Measurements from ENCODE around the gene NTHL1.
"Not testable (repeated sequence)": the region's sequence is repeated elsewhere in the genome, so short reads cannot be mapped to it uniquely, and the experiment has no call there.

Gene NTHL1

DNA sequence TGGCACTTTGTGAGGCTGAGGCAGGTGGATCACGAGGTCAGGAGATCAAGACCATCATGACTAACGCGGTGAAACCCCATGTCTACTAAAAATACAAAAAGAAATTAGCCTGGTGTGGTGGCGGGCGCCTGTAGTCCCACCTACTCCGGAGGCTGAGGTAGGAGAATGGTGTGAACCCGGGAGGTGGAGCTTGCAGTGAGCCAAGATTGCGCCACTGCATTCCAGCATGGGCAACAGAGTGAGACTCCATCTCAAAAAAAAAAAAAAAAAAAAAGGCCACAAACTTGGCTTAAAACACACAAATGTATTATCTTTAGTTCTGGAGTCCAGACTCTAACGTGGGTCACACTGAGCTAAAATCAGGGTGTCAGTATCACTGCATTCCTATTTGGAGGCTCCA lies 35.9 kb downstream of the NTHL1 start:
- in situ Hi-C loops (cut with HindIII; ENCODE audit: low sequenced_read_pairs) = not testable (repeated sequence)

DNA sequence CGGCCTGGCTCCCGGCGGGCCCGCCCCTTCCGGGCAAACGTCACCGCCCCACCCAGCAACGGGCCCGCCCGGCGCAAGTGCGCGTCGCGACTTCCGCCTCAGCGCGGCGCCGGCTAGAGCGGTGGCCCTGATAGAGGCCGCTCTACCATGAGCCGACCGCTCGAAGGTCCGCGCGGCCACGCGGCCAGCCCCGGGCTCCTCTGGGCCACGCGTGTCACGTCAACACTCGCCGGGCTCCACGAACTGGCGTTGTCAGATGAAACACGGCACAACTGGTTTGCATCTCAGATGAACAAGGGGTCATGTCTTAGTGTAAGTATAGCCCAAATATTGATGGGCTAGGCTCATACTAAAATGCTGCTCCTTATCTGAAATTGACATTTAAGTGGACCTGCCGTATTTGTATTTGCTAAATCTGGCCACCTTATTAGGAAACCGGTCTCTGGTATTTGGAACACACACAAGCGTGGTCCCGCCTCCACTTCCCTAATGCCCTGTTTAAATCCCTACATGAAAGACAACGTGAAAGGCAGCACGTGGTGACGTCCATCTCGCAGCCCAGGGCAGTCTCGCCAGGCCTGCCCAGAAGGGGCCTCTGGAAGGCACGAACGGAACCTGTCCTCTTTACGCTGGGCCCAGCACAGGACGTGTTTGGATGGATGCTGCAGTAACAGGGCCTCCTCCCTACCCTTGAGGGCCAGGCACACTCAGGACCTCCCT lies 37.7 kb downstream of the NTHL1 start, which contains the start of gene ZNF598:
TSS of gene ZNF598 (minus strand) at position 31 of the 720 bp plus-strand sequence.
- in situ Hi-C loops (cut with HindIII; ENCODE audit: low sequenced_read_pairs) = no loop called here

DNA sequence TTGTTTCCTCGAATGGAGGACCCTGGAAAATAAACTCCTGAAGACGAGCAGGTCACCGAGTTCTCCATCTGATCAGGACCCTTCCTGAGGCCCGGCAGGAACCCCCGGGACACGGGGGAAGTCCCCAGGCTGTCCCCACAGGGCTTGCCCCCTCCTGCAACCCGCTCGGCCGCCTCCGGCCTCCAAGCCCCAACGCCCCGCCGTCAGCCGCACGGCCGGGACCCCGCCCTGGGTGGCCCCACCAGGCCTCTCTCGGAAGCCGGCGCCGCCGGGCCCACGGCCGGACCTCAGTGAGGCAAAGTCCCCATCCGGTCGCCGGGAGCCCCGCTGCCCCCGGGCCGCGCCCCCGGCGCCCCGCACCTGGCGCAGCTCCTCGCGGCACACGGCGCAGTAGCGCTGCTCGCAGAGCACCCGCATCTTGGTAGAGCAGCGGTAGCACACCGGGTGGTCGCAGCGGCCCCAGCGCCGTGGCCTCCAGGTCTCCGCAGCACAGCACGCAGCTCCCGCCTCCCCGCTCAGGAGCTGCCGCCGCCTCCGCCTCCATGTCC lies 38.4 kb downstream of the NTHL1 start:
- in situ Hi-C loops (cut with HindIII; ENCODE audit: low sequenced_read_pairs) = no loop called here

DNA sequence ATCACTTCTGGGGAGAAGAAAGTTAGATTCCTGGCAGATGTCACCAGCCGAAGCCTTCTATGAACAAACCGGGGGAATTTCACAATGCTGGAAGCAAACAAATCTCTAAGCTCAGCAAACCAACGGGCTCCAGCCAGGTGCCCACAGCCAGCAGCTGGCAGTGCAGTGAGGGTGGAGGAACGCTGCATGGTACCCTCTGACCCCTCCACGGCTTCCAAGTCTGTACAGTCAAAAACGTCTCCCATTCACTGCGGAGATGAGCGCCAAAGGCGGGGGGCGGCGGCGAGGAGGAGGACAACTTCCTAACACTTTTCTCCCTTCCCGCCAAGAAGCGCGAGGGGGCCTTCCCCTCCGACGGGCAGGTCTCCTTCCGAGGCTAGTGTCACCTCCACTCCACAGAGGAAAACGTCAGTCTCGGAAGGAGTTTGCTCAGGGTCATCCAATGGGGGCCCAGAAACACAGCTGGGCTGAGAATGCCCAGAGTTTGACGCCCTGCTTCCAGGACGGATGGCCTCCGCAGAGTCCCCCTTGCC lies 38.9 kb downstream of the NTHL1 start:
- in situ Hi-C loops (cut with HindIII; ENCODE audit: low sequenced_read_pairs) = no loop called here

DNA sequence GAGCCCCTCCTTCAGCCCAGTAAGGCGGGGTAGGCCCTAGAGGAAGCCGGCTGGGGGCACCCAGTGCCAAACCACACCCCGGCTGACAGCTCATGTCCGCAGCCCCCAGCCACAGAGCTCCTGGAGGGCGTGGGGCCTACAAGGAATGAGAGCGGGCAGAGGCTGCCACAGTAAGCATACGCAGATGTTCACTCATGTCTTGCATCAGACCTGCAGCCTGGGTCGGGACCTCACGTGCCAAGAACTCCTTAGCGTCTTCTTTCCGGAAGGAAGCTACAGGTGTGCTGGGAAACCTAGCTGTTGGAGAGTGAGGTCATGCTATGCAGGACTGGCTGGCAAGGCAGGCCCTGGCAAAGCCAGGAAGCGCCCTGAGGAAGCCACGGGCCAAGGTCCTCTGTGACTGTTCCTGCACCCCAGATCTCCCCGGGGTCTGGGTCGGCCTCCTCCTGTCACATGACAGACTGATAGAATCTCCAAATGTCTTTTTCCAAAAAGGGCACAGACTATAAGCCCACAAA lies 39.6 kb downstream of the NTHL1 start:
- in situ Hi-C loops (cut with HindIII; ENCODE audit: low sequenced_read_pairs) = no loop called here

DNA sequence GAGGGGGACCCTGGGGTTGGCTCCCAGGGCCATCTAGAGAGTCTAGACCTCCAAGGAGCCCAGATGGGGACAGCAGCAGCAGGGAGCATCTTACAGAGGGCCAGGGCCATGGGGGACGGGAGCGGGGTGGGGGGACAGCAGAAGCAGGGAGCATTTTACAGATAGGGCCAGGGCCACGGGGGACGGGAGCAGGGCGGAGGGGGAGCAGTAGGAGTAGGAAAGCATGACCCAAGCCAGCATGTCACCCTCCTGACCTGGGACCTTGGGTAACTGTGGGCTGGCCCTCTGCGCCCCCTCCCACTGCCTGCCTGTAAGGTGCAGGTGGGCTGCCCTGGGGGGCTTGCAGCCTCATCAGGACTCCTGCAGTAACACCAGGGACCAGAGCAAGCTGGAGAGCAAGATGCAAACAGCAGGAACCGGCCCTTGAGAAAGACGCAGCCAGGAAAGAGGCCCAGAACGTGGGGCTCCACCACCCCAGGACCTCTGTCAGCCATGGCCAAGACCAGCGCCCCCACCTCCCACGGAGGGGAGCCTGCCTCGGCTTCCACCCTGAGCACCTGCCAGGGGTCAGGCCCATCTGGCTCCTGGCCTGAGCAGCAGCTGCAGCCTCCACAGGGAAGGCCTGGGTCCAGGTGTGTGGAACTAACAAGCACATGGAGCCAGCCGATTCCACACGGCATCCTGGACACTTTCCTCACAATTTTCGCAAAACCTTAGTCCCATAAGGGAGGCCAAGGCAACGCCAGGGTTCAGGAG lies 40.4 kb downstream of the NTHL1 start:
- in situ Hi-C loops (cut with HindIII; ENCODE audit: low sequenced_read_pairs) = no loop called here

DNA sequence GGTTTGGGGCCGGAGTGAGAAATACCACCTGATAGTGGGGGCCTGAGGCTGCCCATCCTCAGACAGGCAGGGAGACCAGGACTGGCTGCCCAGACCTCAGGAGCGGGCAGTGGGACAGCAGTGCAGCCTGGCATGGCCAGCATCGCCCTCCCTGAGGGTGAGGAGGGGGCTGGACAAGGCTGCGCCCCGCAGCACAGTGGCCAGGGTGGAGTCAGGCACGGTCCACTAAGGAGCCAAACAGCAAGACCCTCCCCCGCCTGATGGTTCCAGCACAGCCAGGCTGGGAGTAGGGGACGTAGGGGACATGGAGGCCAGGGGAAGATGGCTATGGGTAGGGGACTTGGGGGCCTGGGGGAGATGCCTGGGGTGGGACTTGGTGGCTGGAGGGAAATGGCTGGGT lies 41.3 kb downstream of the NTHL1 start:
- in situ Hi-C loops (cut with HindIII; ENCODE audit: low sequenced_read_pairs) = no loop called here

DNA sequence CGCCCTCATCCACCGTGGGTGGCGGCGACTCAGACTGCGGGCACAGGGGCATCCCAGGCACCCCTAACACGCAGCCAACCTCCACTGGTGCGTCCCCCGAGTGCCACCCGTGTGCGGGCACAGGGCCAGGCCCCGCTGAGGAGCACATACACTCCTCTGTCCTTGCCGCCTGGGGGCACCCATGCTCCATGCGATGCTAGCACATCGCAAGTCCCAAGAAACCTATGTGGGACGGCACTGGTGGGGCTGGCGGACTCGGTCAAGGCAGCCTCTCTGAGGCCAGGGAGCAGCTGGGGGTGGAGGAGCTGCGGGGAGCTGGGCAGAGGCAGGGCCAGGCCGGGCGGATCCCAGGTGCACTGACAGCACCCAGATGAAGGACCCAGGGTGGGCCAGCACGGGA lies 42.0 kb downstream of the NTHL1 start:
- in situ Hi-C loops (cut with HindIII; ENCODE audit: low sequenced_read_pairs) = no loop called here

DNA sequence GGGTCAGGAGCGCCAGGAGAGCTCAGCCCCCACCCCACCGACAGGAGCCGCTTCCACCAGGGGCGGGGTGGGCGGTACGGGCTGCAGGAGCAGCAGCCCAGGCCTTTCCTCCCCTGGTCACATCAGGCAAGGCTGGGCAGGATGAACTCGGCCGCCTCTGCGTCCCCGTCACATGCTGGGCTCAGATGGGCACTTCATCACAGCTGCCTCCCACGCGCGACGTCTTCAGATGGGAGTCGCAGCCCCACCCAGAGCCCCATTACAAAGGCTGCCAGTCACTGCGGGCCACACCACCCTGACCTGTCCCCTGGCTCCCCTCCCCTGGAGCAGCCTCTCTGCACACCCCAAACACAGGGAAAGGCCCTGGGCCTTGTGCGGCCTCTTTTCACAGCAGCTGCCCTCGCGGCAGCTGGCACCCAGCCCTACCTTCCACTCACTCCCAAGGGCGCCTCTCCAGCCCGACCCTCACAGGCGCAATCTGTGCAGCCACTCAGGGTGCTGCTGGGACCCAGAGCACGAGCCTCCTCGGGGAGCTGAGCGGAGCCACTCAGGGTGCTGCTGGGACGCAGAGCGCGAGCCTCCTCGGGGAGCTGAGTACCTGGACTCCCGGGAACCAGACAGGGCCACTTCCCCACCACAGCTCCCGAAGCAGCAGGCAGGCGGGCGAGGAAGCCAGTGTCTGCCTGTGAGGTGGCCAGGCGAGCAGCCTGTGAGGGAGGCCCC lies 42.7 kb downstream of the NTHL1 start:
- in situ Hi-C loops (cut with HindIII; ENCODE audit: low sequenced_read_pairs) = no loop called here

DNA sequence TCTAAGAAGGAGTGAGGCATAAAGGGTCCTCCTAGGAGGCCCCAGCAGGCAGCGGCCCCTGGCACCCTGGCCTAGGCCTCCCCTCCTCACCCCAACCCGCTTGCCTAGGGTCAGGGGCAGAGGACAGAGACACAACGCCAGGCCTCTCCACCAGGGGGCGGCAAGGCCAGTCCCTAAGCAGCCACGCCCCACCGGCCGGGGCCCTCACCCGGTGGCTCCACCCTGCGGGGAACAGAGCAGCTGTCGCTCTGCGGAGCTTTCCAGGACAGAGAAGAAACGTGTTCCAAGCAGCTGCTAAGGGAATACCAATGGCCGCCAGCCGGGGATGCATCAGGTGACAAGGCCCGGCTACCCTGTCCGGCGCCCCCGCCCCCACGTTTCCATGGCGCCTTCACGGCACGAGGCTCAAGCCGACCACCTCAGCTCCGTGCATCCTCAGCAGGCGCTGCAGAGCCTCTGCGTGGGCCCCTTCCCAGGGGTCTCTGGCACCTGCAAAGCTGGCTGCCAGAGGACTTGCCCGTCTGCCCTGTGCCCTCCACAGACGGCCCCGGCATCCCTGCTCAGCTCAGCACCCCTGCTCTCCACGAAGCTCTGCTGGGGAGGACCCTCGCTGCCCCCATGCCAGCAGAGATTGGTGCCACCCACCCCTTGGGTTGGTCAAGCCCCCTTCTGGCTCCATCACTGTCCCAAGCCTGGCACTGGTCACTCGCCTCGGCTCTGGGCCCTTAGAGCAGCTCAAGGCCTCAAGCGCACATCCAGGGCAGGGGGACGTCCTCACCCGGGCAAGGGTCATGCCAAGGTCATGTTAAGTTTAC lies 43.6 kb downstream of the NTHL1 start:
- in situ Hi-C loops (cut with HindIII; ENCODE audit: low sequenced_read_pairs) = no loop called here

DNA sequence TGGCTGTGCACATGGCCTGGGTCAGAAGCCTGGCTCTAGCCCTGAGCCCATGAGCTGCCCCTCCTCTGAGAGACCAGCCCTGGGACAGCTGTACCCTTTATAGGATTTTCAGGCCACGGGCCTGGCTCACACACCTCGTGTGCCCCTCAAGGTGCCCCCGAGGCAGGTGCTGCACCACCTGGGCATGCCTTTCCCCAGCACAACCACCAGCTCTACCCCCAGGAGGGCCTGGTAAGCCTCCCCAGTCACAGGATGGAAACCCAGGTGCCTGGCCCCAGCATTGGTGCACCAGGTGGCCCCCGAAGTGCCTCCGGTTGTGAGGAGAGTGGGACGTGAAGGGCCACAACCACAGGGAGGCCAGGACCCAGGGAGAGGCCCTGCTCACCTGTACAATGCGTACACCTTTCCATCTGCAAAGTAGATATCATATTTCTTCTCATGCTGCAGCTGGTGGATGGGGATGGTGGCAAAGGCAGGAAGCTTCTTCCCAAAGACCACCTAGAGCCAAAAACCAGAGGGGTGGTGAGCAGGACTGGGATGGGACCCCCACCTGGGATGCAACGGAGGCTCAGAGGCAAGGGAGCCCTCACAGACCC lies 44.3 kb downstream of the NTHL1 start:
- in situ Hi-C loops (cut with HindIII; ENCODE audit: low sequenced_read_pairs) = no loop called here

DNA sequence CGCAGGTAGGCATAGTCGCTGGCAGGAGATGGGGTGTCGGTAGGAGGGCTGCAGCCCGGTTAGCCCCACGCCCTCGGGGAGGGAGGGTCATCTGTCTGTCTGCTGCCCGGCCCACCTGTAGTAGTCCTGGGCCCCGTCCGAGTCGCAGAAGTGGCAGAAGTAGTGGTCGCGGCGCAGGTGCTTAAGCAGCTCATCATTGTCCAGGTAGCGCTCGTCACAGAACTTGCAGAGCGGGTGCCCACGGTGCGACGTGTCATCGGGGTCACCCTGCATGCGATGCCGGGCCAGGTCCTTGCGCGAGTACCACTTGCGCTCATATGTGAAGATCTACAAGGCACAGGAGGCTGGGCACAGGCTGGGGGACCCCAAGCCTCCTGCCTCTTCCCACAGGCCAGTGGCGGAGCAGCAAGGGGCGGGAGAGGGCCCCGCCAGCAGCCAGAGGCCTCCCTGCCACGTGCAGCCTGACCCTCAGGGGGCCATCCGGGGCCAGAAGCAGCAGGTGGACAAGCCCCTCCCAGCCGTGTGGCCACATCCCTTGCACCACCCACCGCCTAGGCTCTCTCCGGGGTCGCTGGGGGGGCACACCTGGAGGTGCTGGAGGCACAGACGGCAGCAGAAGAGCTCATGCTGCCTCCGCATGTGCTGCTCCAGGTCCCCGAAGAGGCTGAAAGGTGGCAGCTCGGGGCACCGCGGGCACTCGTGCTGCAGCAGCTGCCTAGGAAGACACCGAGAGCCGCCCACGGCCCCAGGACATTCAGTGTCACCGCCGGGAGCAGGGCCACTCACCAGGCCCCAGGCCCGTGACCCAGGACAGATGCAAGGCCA lies 45.0 kb downstream of the NTHL1 start:
- in situ Hi-C loops (cut with HindIII; ENCODE audit: low sequenced_read_pairs) = no loop called here

DNA sequence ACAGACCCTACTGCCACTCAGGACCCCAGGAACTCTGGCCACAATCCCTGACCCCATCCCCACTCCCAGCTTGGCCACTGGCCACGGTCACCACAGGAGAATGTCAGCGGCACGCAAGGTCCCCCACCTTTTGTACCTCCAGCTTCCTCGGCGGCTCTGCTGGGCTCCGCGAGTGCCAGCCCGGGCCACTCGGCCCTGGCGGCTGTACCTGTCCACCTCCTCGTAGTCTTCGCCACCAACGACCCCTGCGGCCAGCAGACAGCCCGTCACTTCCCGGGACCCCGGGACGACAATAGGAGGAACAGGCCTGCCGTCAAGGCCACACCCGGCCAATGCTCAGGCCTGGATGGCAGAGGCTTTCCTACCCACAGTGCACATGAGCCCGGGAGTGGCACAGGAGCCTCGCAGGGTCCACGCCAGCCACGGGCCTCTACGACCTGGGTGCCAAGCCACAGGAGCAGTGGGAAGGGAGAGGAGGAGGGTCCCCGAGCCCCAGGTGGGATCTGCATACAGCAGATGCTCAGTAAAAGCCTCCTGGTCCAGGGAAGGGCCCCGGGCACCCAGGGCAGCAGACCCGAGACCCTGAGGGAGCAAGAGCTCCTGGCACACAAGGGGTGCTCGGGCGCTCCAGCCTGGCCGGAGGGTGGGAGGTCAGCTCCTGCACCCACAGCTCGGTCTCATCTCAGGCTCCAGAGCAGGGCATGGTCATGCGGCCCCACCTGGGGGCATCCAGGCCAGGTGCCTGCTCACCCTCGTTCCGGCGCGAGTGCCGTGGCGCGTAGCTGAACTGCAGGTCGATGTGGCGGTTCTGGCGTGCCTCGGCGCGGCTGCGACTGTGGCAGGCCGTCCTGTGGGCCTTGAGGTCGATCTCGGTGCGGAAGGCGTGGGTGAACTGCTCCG lies 45.9 kb downstream of the NTHL1 start:
- in situ Hi-C loops (cut with HindIII; ENCODE audit: low sequenced_read_pairs) = no loop called here

DNA sequence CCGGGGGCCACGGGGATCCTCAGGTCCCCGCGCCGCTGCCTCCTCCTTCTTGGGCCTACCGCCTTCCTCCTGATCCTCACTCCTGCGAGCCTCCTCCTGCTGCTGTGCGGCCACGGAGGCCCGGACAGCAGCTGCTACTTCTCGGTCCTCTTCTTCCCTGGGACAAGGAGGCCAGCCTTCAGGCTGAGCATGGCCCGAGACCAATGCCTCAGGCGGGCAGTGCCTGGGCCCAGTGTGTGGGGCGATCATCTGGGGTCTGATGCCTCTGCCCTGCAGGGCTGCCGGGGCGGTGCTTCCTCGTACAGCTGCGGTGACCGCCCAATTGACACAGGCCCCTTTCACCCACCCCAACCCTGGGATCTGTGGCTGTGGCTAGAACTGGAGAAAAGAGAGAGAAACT lies 46.6 kb downstream of the NTHL1 start:
- in situ Hi-C loops (cut with HindIII; ENCODE audit: low sequenced_read_pairs) = no loop called here

DNA sequence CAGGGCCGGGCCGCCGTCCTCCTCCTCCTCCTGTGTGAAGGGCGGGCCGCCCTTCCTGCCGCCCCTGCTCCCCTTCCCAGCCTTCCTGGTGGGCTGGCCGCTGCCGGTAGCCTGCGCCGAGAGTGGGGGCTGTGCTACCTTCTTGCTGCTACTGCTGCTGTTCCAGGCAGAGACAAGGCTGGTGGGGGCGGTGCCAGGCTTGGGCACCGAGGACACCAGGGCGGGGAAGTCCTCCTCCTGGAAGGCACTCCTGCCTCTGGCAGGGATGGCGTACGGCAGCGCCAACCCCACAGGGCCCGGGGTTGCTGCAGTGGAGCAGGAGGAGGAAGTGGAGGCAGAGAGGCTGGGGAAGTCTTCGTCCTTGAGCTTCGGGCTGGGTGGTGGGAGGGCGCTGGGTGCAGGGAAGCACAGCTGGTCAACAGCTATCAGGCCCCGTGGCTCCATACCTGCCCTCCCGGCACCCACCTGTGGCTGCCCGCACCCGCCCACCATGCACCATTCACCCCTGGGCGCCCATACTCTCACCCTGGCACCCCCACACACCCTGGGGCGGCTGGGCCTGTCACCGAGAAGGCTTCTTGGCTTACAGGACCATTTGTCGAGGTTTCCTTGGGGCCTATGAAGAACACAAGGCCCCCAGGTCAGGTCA lies 47.6 kb downstream of the NTHL1 start:
- in situ Hi-C loops (cut with HindIII; ENCODE audit: low sequenced_read_pairs) = no loop called here

DNA sequence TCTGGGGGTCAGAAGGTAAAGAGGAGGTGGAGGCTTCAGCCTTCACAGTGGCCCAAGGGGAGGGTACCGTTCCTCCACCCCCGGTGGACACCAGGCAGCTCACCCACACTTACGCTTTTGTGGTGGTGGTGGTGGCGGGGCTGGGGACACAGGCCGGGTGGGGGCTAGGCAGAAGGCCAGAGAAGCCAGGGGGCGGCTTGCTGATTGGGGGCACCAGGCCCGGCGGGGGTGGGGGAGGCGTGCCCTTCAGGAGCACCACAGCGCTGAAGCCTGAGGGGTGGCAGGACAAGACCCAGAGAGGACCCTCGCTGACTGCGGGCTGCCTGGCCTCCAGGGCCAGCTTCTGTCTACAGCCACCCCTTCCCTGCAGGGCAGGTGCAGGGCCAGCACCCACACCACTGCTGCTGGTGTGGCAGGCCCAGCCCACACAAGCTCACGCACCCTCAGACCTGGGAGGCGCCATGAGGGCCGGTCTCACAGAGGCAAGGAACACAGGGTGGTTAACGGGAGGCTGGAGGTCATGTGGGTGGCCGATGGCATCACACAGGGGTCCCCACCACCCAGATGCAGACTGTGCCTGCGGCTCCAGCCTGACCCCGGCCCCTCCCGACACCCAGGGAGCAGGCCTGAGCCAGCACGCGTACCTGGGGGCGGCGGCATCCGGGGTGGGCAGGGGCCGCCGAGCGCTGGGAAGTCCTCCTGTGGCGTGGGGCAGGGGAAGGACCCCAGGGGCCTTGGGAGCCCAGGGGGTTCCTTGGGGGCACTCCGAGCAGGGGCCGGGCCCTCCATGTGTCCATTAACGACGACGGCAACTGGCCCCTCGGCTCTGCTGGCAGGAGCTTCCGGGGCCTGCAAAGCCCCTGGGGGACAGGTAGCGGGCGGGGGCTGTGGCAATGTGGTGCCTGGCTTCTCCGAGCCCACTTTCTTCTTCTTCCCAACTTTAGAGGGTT lies 48.5 kb downstream of the NTHL1 start:
- in situ Hi-C loops (cut with HindIII; ENCODE audit: low sequenced_read_pairs) = no loop called here
